EL (cell line): ENCODE results near the gene PAN3.
"Not testable (repeated sequence)": the region's sequence is repeated elsewhere in the genome, so short reads cannot be mapped to it uniquely, and the experiment has no call there.

ENCODE experiments used
- DNase-seq: peaks from one replicate; pipeline ENCODE4 v3.0.0-alpha.2; 2016

Gene PAN3

DNA sequence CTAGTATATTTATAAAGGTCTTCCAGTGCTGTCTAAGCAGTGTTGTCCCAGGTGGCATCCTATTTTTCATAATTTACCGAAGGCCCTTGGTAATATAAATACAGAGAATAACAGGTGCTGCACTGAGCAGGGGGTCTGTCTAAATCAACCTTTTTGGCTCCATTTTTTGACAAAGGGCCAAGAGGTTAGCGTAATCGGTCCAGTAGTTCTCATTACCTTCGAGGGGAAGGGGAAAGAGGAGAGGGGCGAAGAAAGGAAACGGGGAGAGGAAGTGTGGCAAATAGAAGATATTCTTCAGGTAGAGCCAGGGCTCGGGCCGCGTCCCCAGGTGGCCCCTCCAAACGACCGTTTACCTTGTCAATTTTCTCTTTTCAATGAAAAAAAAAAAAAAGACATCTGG, 749 bp upstream of the PAN3 start:
- DNase-seq = no peak

DNA sequence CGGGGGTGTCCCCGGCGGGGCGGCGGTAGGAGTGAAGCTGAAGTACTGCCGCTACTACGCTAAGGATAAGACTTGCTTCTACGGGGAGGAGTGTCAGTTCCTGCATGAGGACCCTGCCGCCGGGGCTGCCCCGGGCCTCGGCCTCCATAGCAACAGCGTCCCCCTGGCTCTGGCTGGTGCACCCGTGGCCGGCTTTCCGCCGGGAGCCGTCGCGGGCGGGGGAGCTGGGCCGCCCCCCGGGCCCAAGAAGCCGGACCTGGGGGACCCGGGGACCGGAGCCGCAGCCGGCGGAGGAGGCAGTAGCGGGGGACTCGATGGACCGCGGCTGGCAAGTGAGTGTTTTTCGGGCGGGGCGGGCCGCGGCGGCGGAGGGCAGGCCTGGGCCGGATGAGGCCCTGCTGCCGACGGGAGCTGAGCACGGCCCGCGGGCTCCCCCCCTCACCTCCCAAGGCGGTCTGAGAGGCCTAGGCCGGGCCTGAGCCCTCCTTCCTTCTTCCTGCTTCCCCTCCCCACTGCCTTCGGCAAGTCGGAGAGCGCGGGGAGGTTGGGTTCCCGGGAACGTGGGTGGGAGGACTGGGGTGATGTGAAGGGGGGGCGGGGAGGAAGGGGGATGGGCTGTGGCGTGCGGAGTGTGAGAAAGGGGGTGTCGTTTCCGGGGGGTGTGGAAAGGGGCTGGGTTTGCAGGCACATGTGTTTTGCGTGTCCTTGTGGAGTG, 568 bp downstream of the PAN3 start:
- peak; percentile 93 for DNase-seq

DNA sequence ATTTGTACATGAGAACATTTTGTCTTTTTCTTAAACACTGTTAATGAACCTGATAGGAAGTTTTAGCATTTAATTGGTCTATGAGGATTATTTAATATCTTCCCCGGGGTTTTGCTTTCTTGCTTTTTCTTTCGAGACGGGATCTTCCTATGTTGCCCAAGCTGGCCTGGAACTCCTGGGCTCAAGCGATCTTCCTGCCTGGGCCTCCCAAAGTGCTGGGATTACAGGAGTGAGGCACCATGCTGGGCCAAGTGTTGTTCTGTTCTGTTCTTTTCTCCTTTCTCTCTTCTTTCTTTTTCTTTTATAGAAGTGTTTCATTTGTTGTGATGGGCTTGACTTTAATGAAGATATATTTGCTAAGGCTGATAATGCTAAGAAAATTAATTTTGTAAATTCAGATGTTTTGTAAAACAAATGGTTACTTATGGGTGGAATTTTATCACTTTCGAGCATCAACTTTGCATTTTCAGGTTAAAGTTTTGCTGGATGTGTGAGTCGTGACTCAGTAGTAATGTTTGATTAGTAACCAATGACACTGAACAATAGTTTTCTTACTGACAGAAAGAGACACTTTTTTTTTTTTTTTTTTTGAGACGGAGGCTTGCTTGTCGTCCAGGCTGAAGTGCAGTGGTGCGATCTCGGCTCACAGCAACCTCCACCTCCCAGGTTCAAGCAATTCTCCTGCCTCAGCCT, 2.2 kb downstream of the PAN3 start:
- no peak for DNase-seq

DNA sequence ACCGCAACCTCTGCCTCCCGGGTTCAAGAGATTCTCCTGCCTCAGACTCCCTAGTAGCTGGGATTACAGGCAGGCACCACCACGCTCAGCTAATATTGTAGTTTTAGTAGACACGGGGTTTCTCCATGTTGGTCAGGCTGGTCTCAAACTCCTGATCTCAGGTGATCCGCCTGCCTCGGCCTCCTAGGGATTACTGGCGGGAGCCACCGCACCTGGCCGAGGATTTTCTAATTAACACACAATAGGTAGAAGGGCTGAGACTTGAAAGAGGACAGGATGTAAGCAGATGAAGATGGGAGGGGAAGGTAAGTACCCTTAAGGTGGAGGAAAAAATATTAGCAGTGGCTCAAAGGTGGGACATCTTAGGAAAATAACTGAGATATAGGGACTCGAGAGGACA, 3.2 kb downstream of the PAN3 start:
- DNase-seq = not testable (repeated sequence)

DNA sequence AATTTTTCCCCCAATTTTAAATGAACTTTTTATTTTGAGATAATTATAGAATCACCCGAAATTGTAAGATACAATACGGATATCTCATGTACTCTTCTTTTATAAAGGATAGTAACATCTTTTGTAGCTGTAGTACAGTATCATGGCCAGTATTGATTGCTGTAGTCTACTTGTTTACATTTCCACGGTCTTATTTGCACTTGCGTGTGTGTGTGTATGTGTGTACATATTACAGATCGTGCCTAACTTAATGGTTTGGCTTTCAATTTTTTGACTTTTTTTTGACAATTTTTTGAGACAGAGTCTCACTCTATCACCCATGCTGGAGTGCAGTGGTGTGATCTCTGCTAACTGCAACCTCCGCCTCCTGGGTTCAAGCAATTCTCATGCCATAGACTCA, 6.7 kb downstream of the PAN3 start:
- DNase-seq = no peak

DNA sequence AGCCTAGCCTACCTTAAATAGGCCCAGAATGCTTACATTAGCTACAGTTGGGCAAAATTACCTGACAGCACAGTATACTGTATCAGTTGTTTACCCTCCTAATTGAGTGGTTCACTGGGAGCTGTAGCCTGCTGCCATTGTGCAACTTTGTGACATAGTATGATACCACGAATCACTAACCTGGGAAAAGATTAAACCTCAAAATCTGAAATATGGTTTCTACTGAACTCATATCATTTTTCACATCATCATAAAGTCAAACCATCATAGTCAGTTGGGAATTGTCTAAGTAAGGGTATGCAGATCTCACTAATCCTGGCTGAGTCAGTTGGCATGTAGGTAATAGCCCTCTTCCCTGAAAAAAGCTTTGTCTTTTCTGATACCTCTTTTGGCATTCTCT, 9.2 kb downstream of the PAN3 start:
- DNase-seq = no peak

DNA sequence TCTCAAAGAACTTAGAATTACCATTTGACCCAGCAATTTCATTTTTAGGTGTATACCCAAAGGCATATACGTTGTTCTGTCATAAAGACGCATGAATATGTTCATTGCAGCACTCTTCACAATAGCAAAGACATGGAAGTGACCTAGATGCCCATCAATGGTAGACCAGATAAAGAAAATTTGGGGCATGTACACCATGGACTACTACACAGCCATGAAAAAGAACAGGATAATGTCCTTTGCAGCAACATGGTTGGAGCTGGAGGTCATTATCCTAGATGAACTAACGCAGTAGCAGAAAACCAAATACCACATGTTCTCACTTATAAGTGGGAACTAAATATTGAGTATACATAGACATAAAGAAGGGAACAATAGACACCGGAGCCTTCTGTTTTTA, 20.7 kb downstream of the PAN3 start:
- DNase-seq = no peak

DNA sequence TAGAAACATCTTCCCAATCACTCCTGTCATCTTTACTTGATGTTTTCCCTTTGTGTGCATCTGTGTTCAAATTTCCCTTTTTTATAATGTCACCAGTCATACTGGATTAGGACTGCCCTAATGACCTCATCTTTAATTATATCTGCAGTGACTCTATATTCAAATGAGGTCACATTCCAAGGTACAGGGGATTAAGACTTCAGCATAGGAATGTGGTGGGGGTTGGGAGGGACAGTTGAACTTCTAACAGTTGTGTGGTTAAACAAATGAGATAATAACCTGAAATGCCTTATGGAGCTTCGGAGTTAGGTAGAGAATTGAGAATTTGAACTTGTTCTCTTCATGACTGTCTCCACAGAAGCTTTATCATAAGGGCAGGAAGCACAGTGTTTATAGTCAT, 23.0 kb downstream of the PAN3 start:
- DNase-seq = peak; percentile 68

DNA sequence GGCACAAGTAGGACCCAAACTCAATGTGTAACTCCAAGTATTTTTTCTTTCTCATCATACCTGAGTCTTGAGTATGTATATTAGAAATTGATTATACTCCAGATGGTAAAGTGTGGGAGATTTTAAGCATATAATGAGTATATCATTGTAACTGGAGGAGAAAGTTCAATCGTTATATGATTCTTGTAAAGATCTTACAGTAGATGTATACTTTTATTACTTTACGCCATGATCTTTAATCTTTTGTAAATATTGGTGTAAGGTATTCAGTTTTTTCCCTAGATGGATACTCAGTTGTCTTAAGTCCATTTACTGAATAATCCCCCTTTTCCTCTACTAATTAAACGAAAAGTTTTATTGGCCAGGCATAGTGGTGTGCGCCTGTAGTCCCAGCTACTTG, 25.2 kb downstream of the PAN3 start:
- no peak for DNase-seq

DNA sequence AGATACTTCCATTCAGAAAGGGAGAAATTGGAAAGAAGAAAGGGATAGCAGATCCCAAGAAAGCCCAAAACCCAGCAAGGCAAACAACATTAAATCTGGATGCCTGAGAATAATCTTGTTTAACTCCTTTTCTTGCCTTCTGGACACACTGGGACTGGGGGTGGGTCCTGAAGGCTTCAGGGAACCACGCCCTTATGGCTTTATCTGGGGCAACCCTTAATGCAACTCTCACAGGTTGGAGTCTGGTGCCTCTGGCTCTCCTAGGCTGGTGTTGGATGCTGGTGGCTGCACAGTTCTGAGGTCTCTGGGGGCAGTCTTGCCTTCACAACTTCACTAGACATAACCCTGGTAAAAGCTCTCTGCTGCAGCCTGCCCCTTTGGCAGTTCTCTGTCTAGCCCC, 27.9 kb downstream of the PAN3 start:
- no peak for DNase-seq

DNA sequence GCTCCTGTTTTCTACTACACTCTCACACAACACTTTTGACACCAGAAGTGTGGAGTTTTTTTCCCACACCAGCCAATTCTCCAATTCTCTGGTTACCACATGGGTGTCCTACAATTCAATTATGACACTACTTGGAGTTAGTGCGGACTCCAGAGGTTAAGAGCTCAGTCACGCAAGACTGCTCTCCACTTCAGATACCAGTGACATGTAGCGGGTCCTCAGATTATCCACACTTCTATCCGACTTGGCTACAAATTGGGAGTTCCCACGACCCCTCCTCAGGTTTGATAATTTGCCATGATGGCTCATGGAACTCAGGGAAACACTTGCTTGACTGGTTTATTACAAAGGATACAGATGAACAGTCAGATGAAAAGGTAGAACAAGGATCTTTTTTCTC, 32.9 kb downstream of the PAN3 start:
- no peak for DNase-seq

DNA sequence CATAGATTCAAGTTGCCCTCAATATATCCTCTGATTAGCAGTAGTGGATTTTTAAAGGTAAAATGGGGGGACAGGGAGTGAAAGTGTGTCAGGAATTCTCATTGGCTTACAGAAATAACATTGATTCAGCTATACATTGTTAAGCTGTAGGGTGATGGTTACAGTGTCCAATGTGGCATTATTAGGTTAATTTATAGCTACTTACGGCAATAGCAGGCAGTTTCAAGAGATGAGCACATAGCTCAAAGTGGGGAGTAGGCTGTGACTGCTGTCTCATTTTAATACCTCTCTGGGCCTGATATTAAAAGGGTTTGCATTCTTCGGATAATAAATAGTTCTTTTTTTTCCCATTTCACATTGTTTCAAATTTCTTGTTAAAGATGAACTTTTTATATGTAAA, 34.6 kb downstream of the PAN3 start:
- DNase-seq = no peak

DNA sequence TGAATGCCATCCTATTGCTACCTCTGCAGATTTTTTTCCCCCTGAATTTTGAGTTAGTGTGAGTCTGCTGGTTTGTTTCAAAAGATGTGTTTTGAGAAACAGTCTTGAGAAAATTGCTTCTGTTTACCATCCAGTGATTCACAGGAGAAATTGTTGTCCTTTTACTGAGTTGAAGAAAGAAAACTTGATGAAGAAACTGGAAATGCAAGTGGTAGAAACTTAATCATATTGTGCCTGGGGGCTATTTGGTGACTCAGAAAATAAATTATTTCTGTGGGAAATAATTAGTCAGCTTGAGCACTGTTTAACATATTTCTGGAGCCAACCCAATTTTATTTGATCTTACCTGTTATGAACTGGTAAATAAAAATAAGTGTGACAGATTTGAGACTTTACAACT, 35.4 kb downstream of the PAN3 start:
- peak; percentile 19 for DNase-seq

DNA sequence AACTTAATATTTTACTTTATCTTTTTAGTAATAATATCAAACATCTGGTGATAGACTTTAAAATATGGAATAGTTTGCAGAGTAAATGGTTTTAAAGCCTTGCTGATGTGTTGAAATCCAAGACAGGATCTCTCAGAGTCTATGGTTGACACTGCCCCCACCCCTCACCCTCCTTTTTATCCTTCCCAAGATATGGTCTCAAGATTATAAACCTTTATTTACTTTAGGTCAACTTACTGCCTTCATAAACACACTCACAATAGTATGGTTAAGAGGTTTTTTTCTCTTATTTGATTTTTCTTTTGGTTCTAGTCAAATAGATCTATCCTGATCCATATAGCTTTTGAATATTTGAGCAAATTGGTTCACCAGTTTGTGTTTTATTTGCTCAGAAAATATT, 39.0 kb downstream of the PAN3 start:
- DNase-seq = no peak

DNA sequence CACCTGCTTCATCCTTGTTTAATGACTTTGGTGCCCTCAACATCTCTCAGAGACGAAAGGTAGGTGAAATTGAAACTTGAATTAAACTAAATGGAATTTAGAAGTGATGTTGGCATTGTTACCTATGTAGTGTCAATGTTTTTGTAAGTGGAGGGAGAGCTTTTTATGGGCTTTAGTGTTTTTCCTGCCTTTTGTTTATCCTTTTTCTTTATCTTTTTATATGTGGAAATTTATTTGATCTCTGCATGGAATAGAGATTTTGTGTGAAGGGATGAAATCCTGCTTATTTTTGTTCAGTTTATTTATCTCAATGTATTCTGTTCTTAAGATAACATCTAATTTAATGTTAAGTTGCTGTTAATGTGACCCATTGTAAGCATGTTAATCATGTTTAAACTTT, 39.5 kb downstream of the PAN3 start:
- DNase-seq = no peak

DNA sequence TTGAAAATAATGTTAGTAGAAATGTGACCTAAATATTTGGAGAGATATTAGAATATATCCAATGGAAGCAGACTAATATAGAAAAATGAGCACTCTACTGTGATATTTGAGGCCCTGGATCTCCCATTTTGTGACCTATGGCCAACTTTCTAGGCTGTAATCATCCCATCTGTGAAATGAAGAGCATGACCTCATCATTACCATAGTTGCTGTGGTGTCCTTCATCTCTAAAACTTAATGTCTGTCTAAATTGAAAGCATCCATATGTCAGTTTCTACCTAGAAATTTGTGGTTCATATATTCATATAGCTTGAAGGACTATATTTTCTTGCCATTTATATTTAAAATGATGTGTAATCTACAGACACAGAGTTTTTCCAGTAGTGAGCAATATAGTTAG, 41.6 kb downstream of the PAN3 start:
- peak; percentile 5 for DNase-seq

DNA sequence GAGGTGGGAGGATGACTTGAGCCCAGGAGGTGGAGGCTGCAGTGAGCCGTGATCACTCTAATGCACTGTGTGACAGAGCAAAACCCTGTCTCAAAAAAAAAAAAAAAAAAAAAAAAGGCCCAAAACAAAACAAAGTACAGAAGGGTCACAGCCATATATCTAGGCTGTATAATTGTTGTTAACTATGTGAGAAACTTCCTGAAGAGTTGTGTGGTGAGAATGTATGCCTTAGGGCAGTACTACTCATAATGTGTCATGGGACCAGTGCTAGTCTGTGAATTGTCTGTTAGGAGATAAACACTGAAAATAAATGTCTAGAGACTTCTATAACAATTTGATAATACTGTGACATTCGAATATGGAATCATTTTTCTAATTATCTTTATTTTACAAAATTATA, 43.1 kb downstream of the PAN3 start:
- peak; percentile 89 for DNase-seq

DNA sequence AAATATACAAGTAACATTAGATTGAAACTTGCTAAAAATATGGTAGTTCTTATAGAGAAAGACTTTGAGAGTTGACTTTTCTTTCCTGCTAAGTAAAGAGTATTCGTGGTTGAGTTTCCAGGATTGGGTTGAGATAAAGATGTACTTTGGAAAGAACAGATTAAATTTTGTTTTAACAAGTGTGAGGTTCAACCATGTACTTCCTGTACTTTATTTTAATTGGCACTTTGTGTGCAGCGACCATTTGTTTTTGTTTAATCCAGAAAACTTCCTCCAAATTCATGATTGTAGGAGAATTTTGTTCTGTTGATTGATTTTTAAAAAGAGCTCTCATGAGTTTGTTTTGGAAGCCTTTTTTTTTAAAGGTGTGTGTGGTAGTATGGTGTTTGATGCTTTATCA, 46.9 kb downstream of the PAN3 start:
- no peak for DNase-seq

DNA sequence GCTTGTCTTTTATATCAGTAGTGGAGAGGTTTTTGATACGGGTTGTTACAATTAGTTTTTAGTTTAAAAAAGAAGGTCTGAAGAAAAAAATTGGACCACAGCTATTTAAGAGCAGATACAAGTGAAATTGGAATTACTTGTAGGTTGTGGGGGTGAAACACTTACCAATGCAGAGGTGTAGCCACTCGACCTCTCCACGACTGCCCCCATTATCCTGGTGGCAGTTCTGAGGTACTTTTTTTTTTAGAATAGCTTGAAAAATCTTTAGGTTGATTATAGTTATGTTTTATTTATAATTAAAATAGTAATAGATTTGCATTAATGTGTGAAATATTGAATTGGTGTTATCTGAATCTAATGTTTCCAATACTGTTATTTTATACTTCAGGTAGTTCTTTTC, 60.7 kb downstream of the PAN3 start:
- DNase-seq = no peak

DNA sequence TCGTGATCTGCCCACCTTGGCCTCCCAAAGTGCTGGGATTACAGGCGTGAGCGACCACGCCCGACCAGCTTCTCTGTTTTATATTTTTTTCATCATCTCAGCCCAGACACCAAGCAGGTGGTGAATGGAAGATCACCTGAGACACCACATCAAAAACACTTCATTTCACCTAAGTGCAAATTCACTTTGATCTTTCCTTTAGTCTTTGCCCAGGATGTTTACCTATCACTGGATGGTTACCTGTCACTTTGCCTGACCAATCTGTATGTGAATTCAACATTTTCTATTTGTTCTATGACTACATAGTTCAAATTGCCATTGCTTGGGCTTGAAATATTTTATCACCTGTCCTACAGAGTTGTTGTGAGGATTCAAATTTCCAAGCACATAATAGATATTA, 65.7 kb downstream of the PAN3 start:
- no peak for DNase-seq

DNA sequence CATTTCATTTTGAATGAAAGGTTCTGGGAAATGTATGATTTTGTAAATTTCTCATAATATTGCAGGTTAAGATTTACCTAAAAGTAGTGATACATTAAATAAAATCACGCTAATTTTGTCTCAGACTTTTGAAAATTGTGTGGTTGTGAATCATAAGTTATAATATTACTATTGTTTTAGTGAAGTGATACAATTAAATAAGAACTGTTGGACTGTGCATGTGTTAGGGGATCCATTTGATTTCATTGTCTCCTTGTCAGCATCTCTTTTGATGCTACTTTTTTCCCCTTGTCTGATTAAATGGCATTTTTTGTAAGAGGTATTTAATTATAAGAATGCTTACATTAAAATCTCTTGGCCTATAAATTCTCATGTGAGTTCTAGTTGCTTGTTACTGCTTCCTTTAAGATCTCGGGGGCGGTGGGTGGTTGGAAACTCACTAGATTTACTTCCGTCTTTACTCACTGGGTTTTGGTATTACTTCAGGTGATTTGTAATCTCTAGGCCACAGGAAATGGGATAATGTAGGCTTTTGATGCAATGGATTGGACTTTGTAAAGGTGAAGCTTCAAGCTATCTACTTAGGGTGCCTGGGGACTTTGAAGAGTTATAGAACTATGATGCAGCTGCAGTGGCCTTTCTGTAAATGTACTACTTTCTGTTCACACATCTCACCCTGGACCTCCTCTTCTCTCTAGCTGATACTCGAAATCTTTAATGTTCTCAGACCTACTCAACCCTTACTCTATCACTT, 66.5 kb downstream of the PAN3 start:
- no peak for DNase-seq

DNA sequence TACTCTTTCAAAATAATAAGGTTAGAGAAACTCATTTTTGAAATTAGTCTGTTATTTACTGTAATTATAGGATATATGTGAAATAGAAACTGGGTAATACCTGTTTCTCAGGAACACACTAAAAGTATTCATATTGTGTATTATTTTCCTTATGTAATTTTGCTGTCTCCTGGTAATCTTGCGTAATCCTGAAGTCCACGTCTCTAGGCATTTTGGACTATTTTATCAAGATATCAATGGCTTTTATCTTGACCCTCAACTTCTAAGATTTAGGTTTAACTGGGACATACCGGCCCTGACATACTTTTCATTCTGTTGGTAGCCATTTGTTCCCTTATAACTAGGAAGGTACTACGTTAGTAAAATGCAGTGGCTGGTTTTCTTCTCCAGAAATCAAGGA, 80.3 kb downstream of the PAN3 start:
- no peak for DNase-seq

DNA sequence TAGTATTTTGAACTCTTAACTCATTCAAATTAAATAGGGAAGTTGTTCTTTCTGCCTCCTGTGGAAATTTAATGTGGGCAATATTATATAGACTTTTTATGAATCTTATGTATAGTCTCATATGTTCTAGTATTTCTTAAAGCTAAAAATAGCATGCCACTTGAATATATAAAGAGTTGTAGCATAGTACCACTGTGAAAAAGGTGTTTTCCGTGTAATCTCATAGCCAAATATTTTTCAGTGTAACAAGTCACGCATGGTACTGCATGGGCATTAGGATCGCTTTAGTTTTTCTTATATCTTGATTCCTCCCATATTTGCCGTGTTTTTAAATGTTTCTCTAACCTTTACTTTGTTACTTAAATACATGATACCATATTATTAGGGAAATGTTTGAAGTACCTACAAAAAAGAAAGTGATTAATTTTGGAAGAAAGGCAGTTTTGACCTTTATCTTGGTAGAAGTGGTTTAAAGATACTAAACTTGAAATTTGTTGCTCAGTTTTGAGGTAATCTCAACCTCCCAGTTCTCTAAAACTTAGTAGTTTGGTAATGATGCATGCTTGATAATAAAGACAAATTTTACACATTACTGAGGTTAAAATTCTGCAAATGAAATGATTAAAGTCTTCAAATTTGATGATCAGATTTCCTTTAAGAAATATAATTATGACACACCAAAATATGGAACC, 81.2 kb downstream of the PAN3 start:
- DNase-seq = no peak

DNA sequence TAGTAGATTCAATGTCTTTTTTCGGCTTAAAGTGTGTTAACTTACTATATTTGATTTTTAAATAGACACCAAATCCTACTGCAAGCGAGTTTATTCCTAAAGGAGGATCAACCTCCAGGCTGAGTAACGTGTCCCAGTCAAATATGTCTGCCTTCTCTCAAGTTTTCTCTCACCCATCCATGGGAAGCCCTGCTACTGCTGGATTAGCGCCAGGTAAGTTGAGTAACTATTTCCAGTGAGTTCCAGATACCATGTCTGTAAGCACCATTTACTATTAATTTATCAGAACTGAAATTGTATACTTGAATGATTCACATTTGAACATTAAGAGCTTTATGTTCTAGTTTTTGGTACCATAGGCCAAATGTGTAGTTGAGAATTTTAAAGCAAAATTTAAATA, 81.8 kb downstream of the PAN3 start:
- DNase-seq = peak; percentile 9
